ENCODE data around the gene SLC10A1. TPM values are rescaled to one million over a fixed set of nuclear protein-coding genes. Genes with fewer than 3 reads are reported as not detected.

SLC10A1 gene
- total and polyA plus RNA-seq, 2 of the 4 experiments (the other 2 are of a cell fraction), result 0.03 TPM; not detected in 1

DNA sequence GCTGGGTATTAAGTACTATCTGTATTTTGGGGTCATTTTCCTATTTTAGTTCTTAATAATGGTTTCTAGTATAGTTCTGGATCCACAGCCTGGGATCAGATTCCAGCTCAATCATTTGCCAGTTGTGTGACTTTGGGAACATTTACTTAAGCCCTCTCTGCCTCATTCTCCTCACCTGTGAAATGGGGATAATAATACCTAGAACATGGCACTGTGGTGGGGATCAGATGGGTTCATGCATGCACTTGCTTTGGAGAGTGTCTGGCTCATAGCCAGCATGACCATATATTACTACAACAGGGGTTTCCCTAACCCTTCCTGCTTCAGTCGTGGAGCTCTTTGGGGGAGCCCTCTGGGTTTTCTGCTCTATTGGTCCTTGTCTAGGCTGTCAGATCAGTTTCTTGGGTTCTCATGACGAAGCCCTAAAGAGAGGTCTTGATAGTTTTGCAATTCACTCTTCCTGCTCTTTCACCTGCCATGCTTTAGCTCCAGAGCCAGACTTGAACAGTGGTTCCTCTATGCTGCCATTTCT is 48.1 kb upstream of the SLC10A1 start:
- Histone ChIP-seq H3K4ac (ENCODE audit: low read depth, low read length) (no peak overlapping the region), H3K27me3 (ENCODE audit: control insufficient read depth, insufficient read depth, low read length) (peaks cover 56% of the 10 kb centered on the region), H4K5ac (ENCODE audit: low read depth, low read length) (no peak overlapping the region), H3K9ac (ENCODE audit: low read depth, low read length) (no peak overlapping the region), H2BK120ac (ENCODE audit: low read depth, low read length) (no peak overlapping the region), H3K9me1 (ENCODE audit: insufficient read depth, low read length) (no peaks in the 10 kb centered on the region), H3K36me3 (ENCODE audit: control insufficient read depth, insufficient read depth, low read length) (no peaks in the 10 kb centered on the region), H3K4me2 (ENCODE audit: low read depth, low read length) (no peak overlapping the region), H3K27ac (ENCODE audit: insufficient read depth, low read length) (no peak overlapping the region), H2AK9ac (replicated peaks; ENCODE audit: low read depth, low read length, poor library complexity) (no peak overlapping the region), H2BK20ac (ENCODE audit: low read depth, low read length) (no peak overlapping the region), H4K8ac (ENCODE audit: low read depth in 2 of 2, low read length in 2 of 2) (no peak overlapping the region), H2BK15ac (ENCODE audit: low read depth, low read length) (no peak overlapping the region), H2AK5ac (ENCODE audit: low read depth, low read length) (no peak overlapping the region), H3K56ac (ENCODE audit: extremely low read depth, insufficient read depth, low read length) (no peak overlapping the region), H4K20me1 (ENCODE audit: insufficient read depth, low read length) (no peaks in the 10 kb centered on the region), H3K9me3 (ENCODE audit: control insufficient read depth, insufficient read depth, low read length) (no peaks in the 10 kb centered on the region), H3K4me1 (ENCODE audit: control insufficient read depth, insufficient read depth, low read length) (no peaks in the 10 kb centered on the region), H3K18ac (ENCODE audit: low read depth, low read length) (no peak overlapping the region), H3K14ac (replicated peaks; ENCODE audit: low read depth, low read length) (no peak overlapping the region), H4K91ac (ENCODE audit: insufficient read depth, low read depth, low read length) (no peak overlapping the region), H2BK5ac (ENCODE audit: low read depth, low read length, poor library complexity, severe bottlenecking) (no peak overlapping the region), H3K4me3 (ENCODE audit: insufficient read depth, low read depth, low read length) (no peak overlapping the region), H3K23ac (ENCODE audit: low read depth, low read length) (no peak overlapping the region), H2AFZ (replicated peaks; ENCODE audit: low read length, poor library complexity) (no peak overlapping the region), H3K79me1 (ENCODE audit: low read depth in 1 of 2, low read length in 2 of 2) (no peaks in the 10 kb centered on the region)
- intact Hi-C loops (cut with micrococcal nuclease), result no loop called here
- TF ChIP-seq, protein P1, sequence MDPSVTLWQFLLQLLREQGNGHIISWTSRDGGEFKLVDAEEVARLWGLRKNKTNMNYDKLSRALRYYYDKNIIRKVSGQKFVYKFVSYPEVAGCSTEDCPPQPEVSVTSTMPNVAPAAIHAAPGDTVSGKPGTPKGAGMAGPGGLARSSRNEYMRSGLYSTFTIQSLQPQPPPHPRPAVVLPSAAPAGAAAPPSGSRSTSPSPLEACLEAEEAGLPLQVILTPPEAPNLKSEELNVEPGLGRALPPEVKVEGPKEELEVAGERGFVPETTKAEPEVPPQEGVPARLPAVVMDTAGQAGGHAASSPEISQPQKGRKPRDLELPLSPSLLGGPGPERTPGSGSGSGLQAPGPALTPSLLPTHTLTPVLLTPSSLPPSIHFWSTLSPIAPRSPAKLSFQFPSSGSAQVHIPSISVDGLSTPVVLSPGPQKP (IDR thresholded peaks at IDR 0.05; ENCODE audit: borderline replicate concordance, low read depth, low read length), result no peak
- TF ChIP-seq USF2 (IDR thresholded peaks at IDR 0.05; ENCODE audit: low read depth, low read length) (no peak), RFX5 (IDR thresholded peaks at IDR 0.05; ENCODE audit: low read depth, low read length) (no peak), CEBPB (IDR thresholded peaks at IDR 0.05; ENCODE audit: low read depth, low read length) (no peak), MAFK (IDR thresholded peaks at IDR 0.05; ENCODE audit: low read depth, low read length) (no peak), RAD21 (IDR thresholded peaks at IDR 0.05; ENCODE audit: low read length) (no peak), MXI1 (IDR thresholded peaks at IDR 0.05; ENCODE audit: borderline replicate concordance, low read depth, low read length) (no peak), SMC3 (IDR thresholded peaks at IDR 0.05; ENCODE audit: low read depth, low read length) (no peak), BHLHE40 (IDR thresholded peaks at IDR 0.05; ENCODE audit: low read depth, low read length) (no peak), MAZ (IDR thresholded peaks at IDR 0.05; ENCODE audit: borderline replicate concordance, low read depth, low read length) (no peak), FOS (IDR thresholded peaks at IDR 0.05; ENCODE audit: low read depth, low read length) (no peak), RCOR1 (IDR thresholded peaks at IDR 0.05; ENCODE audit: insufficient replicate concordance, low read length) (no peak), CHD1 (IDR thresholded peaks at IDR 0.05; ENCODE audit: low read depth, low read length) (no peak), POLR2A (IDR thresholded peaks at IDR 0.05; ENCODE audit: low read depth, low read length) (no peak), NFE2L2 (IDR thresholded peaks at IDR 0.05; ENCODE audit: low read depth, low read length) (no peak)
- TF ChIP-seq, protein P2, sequence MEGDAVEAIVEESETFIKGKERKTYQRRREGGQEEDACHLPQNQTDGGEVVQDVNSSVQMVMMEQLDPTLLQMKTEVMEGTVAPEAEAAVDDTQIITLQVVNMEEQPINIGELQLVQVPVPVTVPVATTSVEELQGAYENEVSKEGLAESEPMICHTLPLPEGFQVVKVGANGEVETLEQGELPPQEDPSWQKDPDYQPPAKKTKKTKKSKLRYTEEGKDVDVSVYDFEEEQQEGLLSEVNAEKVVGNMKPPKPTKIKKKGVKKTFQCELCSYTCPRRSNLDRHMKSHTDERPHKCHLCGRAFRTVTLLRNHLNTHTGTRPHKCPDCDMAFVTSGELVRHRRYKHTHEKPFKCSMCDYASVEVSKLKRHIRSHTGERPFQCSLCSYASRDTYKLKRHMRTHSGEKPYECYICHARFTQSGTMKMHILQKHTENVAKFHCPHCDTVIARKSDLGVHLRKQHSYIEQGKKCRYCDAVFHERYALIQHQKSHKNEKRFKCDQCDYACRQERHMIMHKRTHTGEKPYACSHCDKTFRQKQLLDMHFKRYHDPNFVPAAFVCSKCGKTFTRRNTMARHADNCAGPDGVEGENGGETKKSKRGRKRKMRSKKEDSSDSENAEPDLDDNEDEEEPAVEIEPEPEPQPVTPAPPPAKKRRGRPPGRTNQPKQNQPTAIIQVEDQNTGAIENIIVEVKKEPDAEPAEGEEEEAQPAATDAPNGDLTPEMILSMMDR (conservative IDR thresholded peaks at IDR 0.05; ENCODE audit: low read depth, low read length), result no peak
- BruUV-seq (replicated peaks), result no TSS peak
- DNase-seq (no peak), ATAC-seq (ENCODE audit: low read depth) (no peak)
- in situ Hi-C loops (cut with MboI; ENCODE audit: low sequenced_read_pairs), result loop anchor here (25.0 kb wide), 1 partner anchor 467 kb away; no protein-coding TSS in a partner anchor
- POLR2A ChIA-PET (ENCODE audit: unreplicated experiment), result no interaction called here
- dilution Hi-C loops (cut with HindIII; ENCODE audit: low sequenced_read_pairs, unreplicated experiment), result no loop called here
- WGBS, 2 experiments (ENCODE audit: extremely low coverage in 2 of 2, insufficient read length in 1 of 2), result no CpG with 5 or more reads among the region's 2 CpGs
- CTCF ChIA-PET, result no interaction called here
